ENCODE data around the gene TPRN.

- no peak for TF ChIP-seq CTCF (IDR thresholded peaks at IDR 0.05)
- peak in 1 of 4 donors; percentile 26 for TF ChIP-seq POLR2A (IDR thresholded peaks at IDR 0.05)
Observed at GRCh38 chr9:137226338-137227053, 26.0 kb upstream of the TPRN start.

Measured in esophagus squamous epithelium (tissue), 4 donors.